ENCODE data around the gene CCDC175. TPM values are rescaled to one million over a fixed set of nuclear protein-coding genes. Genes with fewer than 3 reads are reported as not detected.

CCDC175 gene
- polyA plus RNA-seq, 3 donors: not detected

DNA sequence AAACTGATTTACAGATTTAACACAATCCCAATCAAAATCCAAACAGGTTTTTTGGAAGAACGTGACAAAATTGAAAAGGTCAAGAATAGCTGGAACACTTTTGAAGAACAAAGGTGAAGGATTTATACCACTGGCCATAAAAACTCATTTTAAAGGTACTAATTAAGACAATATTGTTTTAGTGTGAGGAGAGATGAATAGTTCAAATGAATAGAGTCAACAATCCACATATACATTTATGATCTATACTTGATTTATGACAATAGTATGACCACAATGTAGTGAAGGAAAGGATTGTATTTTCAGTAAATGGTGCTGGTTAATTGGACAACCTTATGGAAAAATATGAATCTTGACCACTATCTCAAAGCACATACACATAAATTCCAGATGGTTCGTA lies 29.3 kb downstream of the CCDC175 start:
- no peak overlapping the region for H3K27ac ChIP-seq (ENCODE audit: low read depth, low read length)
- 81 to 85% (median 81%) methylated on average over 2 of the region's 2 CpGs for WGBS, 3 donors

DNA sequence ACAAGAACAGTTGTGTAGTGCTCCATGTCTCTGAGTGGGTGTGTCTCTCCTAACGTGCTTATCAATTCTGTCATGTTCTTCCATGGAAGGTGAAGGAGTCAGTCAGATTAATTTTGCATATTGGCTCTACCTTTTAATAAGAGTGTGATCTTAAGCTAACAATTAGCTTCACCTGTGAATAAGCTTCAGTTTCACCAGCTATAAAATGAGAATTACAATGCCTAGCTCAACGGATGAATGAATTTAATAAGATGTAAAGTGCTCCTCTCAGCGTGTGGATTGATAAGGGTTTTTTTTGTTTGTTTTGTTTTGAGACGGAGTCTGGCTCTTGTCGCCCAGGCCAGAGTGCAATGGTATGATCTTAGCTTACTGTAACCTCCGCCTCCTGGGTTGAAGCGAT lies 32.7 kb downstream of the CCDC175 start:
- 47 to 64% (median 58%) methylated on average over 7 of the region's 7 CpGs for WGBS, 3 donors
- H3K27ac ChIP-seq (ENCODE audit: low read depth, low read length): no peak overlapping the region

DNA sequence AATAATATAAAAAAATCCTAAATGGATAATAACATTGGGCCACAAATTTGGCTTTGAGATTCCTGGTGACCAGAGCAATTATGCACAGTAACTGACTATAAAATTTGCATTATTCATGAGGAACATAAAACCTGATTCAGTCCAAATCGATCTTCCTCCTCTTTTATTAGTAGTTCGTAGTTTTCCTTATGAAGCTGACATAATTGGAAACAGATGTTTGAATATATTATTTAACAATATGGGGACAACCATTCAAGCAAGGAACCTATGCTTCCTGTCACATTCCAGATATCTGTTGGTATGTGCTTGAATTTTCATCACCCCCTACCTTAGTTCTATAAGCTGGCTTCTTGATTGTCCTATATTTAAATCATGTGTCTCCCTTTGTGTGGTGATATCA lies 34.9 kb downstream of the CCDC175 start:
- H3K27ac ChIP-seq (ENCODE audit: low read depth, low read length): no peak overlapping the region
- 65 to 83% (median 72%) methylated on average over 2 of the region's 2 CpGs for WGBS, 3 donors

DNA sequence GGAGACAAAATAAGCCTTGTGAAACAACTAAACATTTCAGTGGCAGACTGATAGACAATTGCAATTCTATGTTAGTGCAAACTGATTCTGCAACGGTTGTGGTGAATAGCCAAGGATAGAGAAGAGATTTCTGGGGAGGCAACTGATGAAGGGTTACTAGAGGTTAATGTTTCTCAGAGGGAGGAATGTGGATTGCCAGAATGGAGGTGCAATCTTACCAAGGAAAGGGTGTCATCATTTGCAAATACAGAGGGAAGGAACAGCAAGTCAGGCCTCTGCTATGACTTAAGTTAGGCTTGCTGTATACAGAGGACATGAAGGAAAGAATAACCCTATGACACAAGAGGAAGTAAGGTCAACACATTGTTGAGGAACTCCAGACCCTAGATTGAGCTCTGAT lies 35.8 kb downstream of the CCDC175 start:
- WGBS, 3 donors: 29 to 47% (median 32%) methylated on average over 1 of the region's 1 CpG
- H3K27ac ChIP-seq (ENCODE audit: low read depth, low read length): no peak overlapping the region

DNA sequence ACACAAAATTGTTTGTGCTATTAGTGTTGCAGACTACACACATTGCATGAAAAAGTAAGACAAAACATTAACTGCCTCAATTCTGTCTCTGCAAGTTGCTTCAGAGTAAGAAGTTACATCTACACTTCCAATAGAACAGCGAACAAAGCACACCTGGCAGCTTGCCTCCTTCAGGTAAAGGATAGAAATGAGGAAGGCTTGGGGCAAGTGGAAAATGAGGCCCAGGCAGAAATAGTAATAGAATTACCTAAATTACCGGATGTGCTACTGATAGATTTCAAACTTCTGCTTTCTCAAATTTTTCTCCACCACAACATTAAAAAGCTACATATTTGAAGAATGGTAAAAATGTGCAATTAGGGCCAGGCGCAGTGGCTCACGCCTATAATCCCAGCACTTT lies 37.7 kb downstream of the CCDC175 start:
- 70 to 86% (median 73%) methylated on average over 4 of the region's 4 CpGs for WGBS, 3 donors
- no peak overlapping the region for H3K27ac ChIP-seq (ENCODE audit: low read depth, low read length)

DNA sequence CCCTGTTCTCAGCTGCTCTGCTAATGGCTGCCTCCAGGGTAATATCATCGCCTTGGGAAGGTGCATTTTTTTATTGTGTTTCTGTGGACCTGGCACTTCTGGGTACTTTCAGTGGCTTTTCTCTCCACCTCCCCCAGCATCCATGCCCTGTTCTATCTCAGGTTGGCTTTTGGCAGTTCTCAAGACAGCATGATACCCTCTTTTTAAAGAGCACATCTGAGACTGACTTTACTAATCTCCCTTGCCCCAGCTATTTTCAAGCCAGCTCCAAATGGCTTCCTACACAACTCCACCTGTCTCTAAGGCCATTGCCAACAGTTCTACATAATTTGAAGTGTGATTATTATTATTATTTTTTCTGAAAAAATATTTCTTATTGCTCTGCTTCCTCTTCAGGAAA lies 39.1 kb downstream of the CCDC175 start:
- WGBS, 3 donors: 75 to 89% (median 79%) methylated on average over 1 of the region's 1 CpG
- H3K27ac ChIP-seq (ENCODE audit: low read depth, low read length): no peak overlapping the region

DNA sequence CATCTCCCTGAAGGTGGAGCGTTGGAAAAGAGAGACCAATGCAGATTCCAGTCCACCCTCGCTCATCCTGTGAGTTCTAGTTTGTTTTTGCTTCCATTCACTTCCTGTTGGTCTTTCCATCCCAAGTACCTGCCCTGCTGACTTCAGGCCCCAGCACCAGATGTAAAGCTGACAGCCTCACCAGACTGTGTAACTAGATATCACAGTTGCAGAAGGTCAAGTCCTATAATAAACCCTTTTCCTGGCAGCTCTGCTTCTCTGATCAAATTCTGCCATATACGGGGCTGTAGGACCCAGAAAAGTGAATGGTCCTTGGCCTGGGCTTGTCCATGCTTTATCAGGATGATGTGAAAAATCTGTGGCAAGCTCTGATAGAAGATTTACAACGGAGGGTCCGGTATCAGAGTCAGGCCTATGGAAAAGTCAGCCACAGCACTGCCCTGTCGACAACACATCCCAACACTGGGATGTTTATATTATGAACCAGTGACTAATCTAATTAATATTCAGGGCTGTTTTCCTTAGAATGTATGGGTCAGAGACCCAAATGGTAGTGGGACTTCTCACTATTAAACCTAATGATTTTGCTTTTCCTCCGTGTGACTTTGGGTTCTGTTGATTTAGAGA lies 42.1 kb downstream of the CCDC175 start:
- WGBS, 3 donors: 74 to 81% (median 78%) methylated on average over 7 of the region's 7 CpGs
- no peak overlapping the region for H3K27ac ChIP-seq (ENCODE audit: low read depth, low read length)

DNA sequence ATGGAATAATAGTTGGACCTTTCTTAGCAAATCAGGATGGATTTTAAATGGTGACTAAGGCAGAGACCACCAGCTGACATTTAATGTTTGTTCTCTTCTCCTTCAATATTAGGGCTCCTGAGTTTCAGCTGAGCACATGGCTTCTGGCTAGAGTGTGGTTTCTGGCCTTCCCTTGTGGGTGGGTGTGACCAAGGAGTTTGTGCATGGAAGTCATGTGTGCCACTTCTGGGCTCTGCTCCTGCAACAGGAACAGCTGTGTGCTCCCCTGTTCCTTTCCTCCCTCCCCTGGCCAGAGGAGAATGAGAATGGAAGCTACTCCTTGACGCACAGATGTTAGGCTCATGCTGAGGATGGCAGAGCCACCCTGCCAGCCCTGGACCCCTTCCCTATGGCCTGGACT lies 44.2 kb downstream of the CCDC175 start:
- H3K27ac ChIP-seq (ENCODE audit: low read depth, low read length): no peak overlapping the region
- WGBS, 3 donors: 77 to 83% (median 80%) methylated on average over 1 of the region's 1 CpG

DNA sequence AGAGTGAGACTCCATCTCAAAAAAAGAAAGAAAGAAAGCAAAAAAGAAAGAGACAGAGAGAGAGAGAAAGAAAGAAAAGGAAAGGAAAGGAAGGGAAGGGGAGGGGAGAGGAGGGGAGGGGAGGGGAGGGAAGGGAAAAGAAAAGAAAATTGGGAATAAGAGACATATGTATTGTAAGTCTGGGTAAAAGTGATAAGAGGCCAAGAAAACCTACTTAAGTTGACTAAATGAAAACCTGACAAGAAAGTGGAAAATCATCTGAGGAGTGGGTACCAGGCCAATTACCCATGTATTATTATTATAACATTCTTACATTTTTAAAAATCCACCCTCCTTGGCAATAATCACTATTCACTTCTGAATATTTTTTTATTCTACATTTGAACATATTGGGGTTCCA lies 46.3 kb downstream of the CCDC175 start:
- H3K27ac ChIP-seq (ENCODE audit: low read depth, low read length): no peak overlapping the region

DNA sequence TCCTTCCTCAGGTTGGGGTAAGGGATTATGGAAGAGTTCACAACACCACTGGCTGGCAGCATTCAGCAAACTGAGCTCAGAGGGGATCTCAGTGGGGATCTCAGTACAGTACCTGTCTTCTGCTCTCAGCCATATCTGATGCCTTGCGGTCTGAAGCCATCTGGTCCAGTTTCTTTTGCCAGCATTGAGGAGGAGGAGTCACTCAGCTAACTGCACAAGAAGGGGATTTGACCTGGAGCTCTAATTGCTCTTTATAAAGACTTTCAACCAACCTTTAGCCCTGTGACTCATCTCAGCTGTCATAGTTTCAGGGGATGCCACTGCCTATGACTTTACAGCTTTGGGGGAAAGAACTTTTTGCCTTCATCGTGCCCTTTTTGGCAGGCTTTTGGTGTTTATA lies 47.4 kb downstream of the CCDC175 start:
- H3K27ac ChIP-seq (ENCODE audit: low read depth, low read length): no peak overlapping the region
- WGBS, 3 donors: 70 to 80% (median 79%) methylated on average over 2 of the region's 2 CpGs

DNA sequence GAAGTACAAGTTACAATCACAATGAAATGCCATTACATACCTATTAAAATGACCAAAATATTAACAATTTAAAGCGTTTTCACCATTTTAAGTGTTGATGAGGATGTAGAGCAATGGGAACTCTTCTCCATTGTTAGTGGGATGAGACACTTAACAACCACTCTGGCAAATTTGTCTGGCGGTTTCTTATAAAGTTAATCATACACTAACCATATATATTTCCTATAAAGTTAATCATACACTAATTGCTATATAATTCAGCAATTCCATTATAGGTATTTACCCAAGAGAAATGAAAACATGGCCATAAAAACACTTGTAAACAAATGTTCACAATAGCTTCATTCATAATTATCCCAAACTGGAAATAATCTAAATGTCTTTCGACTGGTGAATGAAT lies 56.4 kb downstream of the CCDC175 start:
- no peak overlapping the region for H3K27ac ChIP-seq (ENCODE audit: low read depth, low read length)
- WGBS, 3 donors: 76 to 91% (median 90%) methylated on average over 3 of the region's 3 CpGs

DNA sequence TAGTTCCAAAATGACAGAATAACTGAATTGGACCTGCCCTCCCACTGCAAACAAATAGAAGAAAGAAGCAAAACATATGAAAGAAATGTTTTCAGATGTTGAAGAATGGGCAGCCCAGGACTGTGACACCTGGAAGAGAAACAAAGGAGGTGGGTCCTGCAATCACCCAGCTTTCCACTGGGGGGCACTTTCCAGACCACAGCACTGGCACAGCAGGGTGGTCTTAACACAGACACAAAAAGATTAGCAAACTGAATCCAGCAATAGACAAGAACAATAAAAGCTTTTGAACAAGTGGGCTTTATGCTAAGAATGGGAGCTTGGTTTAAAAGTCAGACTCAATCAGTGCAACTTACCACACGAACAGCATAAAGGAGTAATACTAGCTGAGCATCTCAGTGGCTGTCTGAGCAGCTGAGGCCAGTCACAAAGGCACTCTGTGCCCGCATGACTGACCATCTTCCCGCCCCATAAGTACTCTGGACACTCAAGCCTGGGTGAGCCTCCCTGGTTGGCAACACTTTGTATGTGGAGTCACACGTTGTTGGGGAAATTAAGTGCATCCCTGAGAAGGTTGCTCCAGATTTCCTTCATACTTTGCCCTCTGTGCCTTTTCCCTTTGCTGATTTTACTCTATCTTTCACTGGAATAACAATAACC lies 64.6 kb downstream of the CCDC175 start:
- 73 to 87% (median 76%) methylated on average over 4 of the region's 4 CpGs for WGBS, 3 donors
- H3K27ac ChIP-seq (ENCODE audit: low read depth, low read length): no peak overlapping the region

DNA sequence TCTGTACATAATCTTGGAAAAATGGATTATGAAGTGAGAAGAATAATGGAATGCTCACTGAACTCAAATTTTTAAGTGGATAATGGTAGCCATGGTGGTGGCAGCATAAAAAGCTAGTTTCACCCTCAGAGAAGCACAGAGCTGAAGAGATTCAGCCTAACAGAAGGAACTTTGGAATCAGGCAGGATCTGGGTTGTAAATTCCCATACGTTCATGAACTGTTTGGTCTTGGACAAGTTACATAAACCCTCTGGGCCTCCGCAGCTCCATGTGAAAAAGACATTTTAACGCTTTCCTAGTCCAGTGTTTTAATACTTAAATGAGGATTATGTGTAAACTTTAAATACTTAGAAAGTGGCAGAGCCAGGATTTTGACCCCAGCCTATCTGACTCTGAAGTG lies 65.6 kb downstream of the CCDC175 start:
- no peak overlapping the region for H3K27ac ChIP-seq (ENCODE audit: low read depth, low read length)
- 33 to 62% (median 37%) methylated on average over 3 of the region's 3 CpGs for WGBS, 3 donors

DNA sequence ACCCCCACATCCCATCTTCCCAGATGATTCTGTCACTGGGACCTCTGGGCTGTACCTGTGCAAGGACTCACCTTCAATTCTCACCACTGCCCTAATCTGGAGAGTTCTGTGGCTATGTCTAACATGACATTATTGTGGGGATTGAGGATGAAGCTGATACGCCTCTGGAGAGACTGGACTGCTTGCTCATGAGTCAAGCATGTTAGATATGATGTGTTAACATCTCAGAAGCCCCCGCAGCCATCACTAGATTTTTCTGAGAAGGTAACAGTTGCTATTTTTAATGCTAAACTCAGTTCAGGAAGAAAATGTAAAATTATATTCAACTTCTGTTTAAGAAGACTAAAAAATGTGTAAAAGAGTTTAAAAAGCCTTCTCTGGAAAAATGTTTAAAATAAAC lies 66.6 kb downstream of the CCDC175 start:
- no peak overlapping the region for H3K27ac ChIP-seq (ENCODE audit: low read depth, low read length)
- 87 to 90% (median 87%) methylated on average over 2 of the region's 2 CpGs for WGBS, 3 donors

DNA sequence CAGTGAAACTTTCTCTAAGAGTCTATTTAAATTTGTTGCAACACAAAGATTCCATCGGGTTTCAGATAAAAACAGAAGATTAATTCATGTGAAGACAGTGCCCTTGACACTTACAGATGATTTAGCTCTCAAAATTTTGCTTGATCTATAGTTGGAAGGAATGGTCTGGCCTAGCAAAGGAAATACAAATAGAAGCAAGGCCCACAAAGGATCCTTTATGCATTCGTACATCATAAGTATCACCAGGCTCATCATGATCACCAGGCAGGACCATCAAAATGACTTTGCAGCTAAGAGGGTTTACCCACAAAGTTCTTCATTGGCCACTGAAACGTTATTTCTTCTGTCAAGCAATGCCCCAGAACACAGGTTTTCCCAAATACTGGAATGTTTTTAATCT lies 67.5 kb downstream of the CCDC175 start:
- WGBS, 3 donors: 73 to 87% (median 80%) methylated on average over 3 of the region's 3 CpGs
- no peak overlapping the region for H3K27ac ChIP-seq (ENCODE audit: low read depth, low read length)

DNA sequence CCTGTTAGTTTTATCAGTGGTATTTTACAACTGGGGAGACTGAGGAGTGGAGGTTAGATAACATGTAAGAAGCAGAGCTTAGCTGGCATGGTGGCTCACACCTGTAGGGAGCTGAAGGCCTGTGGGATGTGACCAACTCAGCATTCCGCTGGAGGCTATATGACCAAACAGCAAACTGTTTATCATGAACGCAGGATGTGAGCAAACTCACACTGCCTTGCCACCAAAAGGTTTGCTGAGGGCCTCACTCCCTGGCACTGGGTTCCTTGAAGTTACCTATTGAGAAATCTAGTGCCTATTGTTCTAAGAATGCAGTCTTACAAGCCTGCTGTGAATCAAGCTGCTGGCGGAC lies 68.9 kb downstream of the CCDC175 start:
- 83 to 97% (median 89%) methylated on average over 3 of the region's 3 CpGs for WGBS, 3 donors
- no peak overlapping the region for H3K27ac ChIP-seq (ENCODE audit: low read depth, low read length)

DNA sequence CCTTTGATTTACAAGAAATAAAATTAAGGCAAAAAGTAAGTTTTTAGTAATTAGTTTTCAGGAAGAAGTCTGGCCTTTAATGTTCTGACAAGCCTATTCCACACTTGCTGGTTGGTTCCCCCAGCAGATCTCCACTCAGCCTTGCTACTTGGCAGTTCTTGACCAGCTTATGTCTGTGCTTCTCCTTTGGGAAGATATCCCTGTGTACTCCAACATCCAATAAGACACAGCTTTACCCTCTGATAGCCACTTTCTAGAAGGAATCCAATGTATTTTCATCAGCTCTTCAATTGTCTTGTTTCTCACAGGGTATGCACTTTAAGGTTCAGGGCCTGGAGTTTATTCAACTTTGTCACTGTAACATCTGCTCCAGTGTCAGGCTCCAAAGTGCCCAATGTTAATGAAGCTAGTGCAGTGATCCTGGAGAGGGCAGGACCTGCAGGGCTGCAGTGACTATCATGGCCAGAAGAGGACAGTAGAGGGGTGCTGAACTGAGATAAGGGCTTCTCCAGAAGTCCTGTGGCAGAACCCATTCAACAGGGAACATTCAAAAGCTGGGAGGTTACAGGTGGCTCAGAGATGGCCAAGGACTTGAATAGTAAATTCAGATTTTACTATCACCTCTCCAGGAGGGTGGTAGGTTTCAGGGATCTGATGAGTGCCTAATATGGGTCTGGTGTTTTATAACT lies 69.4 kb downstream of the CCDC175 start:
- no peak overlapping the region for H3K27ac ChIP-seq (ENCODE audit: low read depth, low read length)

DNA sequence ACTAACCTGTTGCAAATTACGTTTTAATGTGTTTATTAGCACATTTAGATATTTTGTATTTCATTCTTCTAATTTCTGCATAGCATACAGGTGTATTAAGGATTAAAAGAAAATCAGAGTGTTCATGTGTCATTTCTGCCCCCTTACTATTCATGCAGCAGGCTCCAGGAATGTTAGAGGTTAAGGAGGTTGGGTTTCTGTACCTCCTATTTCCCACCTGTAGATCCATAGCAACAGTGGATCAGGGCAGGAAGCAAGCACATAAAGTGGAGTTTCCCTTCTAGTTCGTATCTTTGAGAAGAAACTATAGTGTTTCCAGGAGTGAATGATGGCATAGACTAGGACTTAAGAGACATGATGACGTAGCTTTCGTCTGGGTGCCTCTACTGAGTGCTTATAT lies 73.4 kb downstream of the CCDC175 start:
- no peak overlapping the region for H3K27ac ChIP-seq (ENCODE audit: low read depth, low read length)
- 78 to 93% (median 88%) methylated on average over 4 of the region's 4 CpGs for WGBS, 3 donors

DNA sequence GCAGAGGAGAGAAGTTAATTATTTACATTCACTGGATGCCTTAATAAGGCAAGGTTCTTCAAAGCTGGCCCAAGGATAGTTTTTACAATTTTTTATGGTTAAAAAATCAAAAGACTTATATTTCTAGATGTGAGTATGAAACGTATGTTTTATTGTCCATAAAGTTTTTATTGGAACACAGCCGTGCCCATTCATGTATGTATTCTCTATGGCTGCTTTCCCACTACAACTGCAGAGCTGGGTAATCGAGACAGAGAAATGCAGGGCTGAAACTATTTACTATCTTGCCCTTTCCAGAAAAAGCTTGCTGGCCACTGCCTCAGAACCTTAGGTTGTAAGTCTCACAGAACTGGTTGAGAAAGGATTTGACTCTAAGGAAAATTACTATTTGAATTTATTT lies 75.9 kb downstream of the CCDC175 start:
- no peak overlapping the region for H3K27ac ChIP-seq (ENCODE audit: low read depth, low read length)
- WGBS, 3 donors: 84 to 94% (median 87%) methylated on average over 3 of the region's 3 CpGs

DNA sequence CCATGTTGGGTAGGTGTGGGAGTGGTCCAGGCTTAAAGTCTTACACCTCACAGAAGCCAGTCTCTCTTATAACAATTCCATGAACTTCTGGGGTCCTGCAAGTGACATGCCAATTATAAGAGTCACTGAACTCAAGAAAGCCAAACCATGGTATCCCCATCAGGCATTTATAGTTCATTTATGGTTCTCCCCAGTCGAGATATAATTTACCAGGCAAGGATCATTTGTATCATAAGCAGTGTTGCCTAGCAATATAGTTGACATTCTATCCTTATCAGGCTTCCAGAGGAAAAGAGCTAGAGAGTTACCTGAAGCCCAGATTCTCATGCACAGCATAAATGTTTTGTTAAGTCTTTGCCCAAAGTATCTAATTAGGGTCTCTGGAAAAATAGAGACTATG lies 84.2 kb downstream of the CCDC175 start:
- no peak overlapping the region for H3K27ac ChIP-seq (ENCODE audit: low read depth, low read length)
- WGBS, 3 donors: 58 to 97% (median 85%) methylated on average over 1 of the region's 1 CpG
